T-helper 1 cell treated with Interleukin-12 subunit alpha and Interleukin-12 subunit beta and Interleukin-4 antibody, amounts not matched to agents 30 μg/mL and 1 μg/mL, for 36 hours (primary cell): ENCODE data around the gene MRPL36.
"Not testable (repeated sequence)": the region's sequence is repeated elsewhere in the genome, so short reads cannot be mapped to it uniquely, and the experiment has no call there.

Experiments
- H3K27ac Mint-ChIP-seq: one replicate; pipeline ENCODE4 v1.8.0; 2021; ENCODE audit warnings: mild to moderate bottlenecking, mixed read lengths
- H3K27me3 Mint-ChIP-seq: one replicate; pipeline ENCODE4 v1.8.0; 2021; ENCODE audit warnings: low read depth, mixed read lengths
- H3K36me3 Mint-ChIP-seq: one replicate; pipeline ENCODE4 v1.8.0; 2021; ENCODE audit warnings: low read depth, mixed read lengths
- H3K4me1 Mint-ChIP-seq: one replicate; pipeline ENCODE4 v1.8.0; 2021; ENCODE audit warnings: low read depth, mixed read lengths
- H3K4me3 Mint-ChIP-seq: one replicate; pipeline ENCODE4 v1.8.0; 2021; ENCODE audit warnings: mild to moderate bottlenecking, moderate library complexity, mixed read lengths
- H3K9me3 Mint-ChIP-seq: one replicate; pipeline ENCODE4 v1.8.0; 2021; ENCODE audit warnings: mixed read lengths

MRPL36 gene

DNA sequence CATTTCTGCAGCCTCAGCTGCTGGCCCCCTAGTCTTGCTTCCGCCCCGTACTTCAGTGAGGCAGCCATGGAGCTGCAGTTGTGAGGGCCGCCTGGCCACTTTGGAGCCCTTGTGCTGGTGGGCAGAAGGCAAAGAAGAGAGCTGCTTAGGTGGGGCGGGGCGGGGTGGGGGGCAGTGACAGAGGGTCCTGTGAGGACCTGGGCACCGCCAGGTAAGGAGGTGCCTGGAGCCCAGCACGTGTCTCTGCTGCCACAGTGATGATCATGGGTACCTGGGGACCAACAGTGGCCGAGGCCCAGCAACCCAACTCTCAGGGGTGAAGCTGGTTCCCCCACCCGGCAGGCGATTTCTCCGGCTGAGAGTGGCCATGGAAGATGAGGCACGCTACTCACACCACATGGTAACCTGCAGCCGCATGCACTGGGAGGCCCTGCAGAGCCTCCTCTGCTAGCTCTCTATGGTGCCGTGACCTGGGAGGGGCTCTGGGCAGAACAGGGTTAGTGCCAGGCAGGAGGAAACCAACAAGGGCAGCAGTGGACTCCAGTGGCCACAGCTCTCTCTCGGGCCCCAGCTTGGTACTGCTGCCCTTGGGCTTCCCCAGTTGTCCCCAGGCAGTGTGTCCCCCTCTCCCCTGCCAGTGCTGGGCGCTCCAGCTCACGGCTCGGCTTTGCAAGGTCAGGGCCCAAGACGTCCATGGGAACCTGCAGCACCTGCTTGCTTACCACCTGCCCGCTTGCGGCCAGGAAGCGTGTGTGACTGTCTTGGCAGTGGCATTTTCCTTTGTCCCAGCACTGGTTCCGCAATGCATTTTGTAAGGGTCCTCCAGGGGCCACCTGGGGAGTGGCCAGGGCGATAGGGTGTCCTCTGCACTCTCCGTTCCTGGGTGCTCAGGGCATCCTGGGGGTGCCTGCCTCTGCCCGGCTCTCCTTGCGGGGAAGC lies 25.5 kb upstream of the MRPL36 start:
- no peak overlapping the region for H3K27ac Mint-ChIP-seq

DNA sequence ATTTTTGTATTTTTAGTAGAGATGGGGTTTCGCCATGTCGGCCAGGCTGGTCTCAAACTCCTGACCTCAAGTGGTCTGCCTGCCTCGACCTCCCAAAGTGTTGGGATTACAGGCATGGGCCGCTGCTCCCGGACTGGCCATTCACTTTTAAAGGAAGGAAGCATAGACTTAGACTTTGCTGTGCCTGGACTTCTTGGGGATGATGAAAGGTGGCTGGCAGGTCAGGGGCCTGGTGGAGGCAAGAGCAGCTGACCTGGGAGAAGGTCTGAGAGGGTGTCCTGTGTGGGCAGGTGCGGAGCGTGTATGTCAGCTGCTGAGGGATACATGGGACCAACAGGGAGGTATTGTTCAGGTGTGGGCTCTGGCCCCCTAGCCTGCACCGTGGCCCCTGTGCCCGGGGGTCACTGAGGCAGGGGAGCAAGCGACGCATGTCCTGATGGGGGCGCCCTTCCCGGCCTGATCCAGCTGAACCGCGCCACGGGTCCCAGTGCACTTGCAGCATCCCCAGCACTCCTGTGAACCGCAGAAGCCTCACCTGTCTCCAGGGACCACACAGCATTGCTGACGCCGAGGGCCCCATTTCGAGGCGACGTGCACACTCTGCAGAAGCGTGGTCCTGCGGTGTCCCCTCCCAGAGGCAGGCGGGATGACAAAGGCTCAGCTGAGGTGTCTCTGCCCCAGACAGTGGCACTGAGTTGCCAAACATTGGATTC lies 24.6 kb upstream of the MRPL36 start:
- H3K36me3 Mint-ChIP-seq: peaks cover 19% of the 10 kb centered on the region

More for the DNA sequence above, 25.5 kb upstream of the MRPL36 start:
- Mint-ChIP-seq H3K9me3 (no peaks in the 10 kb centered on the region), H3K4me3 (no peak overlapping the region), H3K4me1 (no peaks in the 10 kb centered on the region), H3K36me3 (peaks cover 18% of the 10 kb centered on the region), H3K27me3 (no peaks in the 10 kb centered on the region)

DNA sequence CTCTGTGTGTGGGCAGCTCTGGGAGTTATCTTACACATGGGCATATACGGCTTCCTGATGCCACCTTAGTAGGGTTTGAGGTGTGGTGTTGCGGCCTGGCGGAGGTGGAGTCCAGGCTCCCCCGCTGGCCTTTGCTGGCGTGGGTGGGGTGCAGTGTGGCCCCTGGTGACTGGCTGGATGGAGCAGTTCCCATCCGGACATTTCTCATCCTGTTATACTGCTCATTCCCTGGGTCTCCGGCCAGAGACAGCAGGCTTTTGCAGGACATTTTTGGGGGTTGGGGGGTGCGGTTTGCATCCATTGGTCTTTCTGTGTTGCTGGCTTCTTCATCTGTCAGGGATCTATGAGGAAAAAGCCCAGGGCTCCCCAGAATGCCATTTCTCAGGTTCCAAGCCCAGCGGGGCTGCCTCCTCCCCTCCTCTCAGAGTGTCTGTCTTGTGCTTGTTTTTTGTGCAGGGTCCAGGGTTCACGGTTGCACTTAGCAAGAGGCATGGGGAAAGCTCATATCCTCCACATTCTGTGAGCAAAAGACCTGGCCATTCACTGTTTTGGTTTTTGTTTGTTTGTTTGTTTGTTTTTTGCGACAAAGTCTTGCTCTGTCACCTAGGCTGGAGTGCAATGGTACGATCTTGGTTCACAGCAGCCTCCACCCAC lies 23.9 kb upstream of the MRPL36 start:
- Mint-ChIP-seq H3K4me1 (no peaks in the 10 kb centered on the region), H3K36me3 (peaks cover 23% of the 10 kb centered on the region), H3K27ac (no peak overlapping the region), H3K27me3 (no peaks in the 10 kb centered on the region), H3K9me3 (no peaks in the 10 kb centered on the region), H3K4me3 (no peak overlapping the region)

More for the DNA sequence above, 24.6 kb upstream of the MRPL36 start:
- no peak overlapping the region for H3K4me3 Mint-ChIP-seq
- H3K27me3 Mint-ChIP-seq: no peaks in the 10 kb centered on the region
- no peak overlapping the region for H3K27ac Mint-ChIP-seq
- no peaks in the 10 kb centered on the region for H3K9me3 Mint-ChIP-seq
- no peaks in the 10 kb centered on the region for H3K4me1 Mint-ChIP-seq

DNA sequence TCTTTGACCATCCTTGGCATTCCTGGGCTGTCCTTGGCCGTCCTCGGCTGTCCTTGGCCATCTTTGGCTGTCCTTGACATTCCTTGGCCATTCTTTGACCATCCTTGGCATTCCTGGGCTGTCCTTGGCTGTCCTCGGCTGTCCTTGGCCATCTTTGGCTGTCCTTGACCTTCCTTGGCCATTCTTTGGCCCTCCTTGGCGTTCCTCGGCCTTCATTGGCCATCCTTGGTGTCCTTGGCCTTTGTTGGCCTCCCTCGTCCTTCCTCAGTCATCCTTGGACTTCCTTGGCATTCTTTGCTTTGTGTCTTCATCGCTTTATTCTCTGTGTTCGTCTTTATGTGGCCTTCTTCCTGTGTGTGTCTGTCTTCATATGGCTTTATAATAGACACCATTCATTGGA lies 22.2 kb upstream of the MRPL36 start:
- H3K36me3 Mint-ChIP-seq: peaks cover 25% of the 10 kb centered on the region
- no peak overlapping the region for H3K27ac Mint-ChIP-seq
- no peak overlapping the region for H3K4me3 Mint-ChIP-seq
- H3K9me3 Mint-ChIP-seq: no peaks in the 10 kb centered on the region
- no peaks in the 10 kb centered on the region for H3K27me3 Mint-ChIP-seq
- no peaks in the 10 kb centered on the region for H3K4me1 Mint-ChIP-seq

DNA sequence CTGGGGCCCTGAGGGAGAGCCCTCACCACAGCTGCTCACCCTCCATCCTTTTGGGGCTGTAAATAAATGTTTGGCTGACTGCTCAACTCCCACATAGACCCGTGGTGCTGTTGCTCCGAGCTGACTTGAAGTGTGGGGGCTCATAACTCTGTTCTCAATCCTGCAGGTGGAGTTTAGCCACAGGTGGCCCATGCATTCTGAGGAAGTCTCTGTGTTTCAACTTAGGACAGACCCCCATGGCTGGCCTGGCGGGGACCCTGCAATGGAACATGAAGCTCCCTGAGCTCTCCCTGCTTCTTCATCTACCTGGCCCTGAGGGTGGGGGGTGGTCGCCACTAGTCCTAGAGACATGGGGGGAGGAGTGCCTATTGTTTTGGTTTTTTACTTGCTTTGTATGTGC lies 21.3 kb upstream of the MRPL36 start:
- Mint-ChIP-seq H3K27ac (no peak overlapping the region), H3K36me3 (peaks cover 29% of the 10 kb centered on the region), H3K4me3 (no peak overlapping the region), H3K9me3 (no peaks in the 10 kb centered on the region), H3K27me3 (no peaks in the 10 kb centered on the region), H3K4me1 (no peaks in the 10 kb centered on the region)

DNA sequence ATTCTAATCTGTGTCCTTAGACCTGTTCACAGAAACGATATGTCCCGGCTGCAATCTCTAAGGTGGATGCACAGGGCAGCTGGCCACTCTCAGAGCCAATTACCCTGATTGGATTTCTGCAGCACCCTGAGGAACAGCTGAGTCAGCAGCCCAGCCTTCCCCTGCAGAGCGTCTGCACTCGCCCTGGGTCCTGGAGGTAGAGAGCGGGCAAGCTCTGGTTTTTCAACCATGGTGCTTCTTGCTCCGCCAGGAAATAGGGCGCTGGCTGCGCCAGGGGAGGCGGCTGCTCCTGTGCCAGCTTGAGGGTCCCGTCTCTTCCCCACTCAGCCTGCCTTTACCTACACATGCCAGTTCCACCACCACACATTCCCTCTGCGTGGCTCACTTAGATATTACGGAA lies 20.7 kb upstream of the MRPL36 start:
- Mint-ChIP-seq H3K4me1 (no peaks in the 10 kb centered on the region), H3K4me3 (no peak overlapping the region), H3K9me3 (no peaks in the 10 kb centered on the region), H3K27me3 (no peaks in the 10 kb centered on the region), H3K27ac (no peak overlapping the region), H3K36me3 (peaks cover 29% of the 10 kb centered on the region)

DNA sequence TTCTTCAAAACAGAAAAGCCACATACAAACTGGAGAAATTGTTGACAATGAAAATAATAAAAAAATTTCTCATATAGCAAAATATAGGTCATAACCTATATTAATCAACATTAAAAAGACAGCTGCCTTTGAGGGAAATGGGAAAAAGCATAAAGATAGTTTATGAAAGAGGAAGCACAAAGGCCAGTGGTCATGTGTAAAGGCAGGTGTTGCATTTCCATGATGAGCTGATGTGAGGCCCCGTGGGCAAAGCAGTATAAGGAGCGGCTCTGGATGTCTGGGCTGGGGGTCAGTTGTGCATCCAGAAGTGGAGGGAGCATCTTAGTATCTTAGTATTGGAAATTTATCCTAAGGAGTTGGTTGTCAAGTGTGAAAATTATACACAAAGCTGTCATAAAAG lies 19.8 kb upstream of the MRPL36 start:
- Mint-ChIP-seq H3K9me3 (no peaks in the 10 kb centered on the region), H3K27ac (no peak overlapping the region), H3K27me3 (no peaks in the 10 kb centered on the region), H3K36me3 (peaks cover 34% of the 10 kb centered on the region), H3K4me1 (no peaks in the 10 kb centered on the region), H3K4me3 (no peak overlapping the region)

DNA sequence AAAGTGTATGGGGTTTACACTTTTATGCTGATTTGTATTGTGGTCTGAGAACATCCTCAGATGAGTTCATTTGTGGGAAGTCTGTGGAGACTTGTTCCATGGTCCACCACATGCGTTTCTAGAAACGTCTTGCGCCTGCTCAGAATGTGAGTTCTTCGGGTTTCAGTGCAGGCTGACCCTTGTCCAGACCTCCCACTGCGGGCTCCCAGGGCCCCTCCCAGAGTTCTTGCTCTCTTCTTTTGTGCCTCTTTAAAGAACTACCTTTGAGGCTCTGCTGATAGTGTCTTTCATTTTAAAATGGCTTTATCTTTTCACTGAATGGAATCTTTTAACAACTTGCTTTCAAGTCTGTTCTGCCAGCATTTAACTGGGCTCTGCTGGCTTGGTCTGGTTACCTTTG lies 19.1 kb upstream of the MRPL36 start:
- Mint-ChIP-seq H3K27ac (no peak overlapping the region), H3K36me3 (peaks cover 41% of the 10 kb centered on the region), H3K4me3 (no peak overlapping the region), H3K9me3 (no peaks in the 10 kb centered on the region), H3K27me3 (no peaks in the 10 kb centered on the region), H3K4me1 (no peaks in the 10 kb centered on the region)

DNA sequence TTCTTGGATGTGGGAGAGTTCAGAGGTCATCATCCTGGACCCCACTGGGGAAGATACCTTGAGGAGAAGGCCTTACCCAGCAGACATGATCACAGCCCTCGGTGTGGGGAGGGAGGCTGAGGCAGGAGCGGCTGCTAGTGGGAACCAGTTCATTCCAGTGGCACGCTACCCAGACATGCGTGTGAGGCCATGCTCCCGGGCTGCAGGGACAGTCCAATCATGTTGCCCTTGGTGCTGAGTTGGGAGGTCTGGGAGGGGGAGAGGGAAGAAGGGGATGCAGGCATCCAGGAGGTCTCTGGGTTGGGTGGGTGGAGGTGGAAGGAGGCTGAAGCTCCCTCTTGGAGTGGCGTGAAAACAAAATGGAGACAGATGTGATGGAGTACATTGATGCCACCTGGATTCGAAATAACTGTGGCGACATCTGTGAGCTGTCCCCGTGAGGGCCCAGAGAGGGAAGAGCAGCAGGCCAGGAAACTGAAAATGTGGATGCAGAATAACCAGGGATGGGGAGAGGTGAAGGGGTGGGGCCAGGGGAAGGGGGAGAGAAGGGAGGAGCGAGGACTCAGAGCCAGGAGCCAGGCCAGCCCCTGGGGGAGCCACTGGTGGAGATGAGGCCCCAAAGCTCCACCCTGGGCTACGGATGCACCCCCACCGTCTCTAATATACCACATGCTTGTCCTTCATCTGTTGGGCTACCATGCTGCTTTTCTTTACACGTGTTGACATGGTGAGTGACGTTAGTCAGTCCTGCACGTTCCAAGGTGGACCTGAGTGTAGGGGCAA lies 17.8 kb upstream of the MRPL36 start:
- Mint-ChIP-seq H3K27me3 (no peaks in the 10 kb centered on the region), H3K4me1 (no peaks in the 10 kb centered on the region), H3K9me3 (no peaks in the 10 kb centered on the region), H3K36me3 (peaks cover 39% of the 10 kb centered on the region), H3K27ac (no peak overlapping the region), H3K4me3 (no peak overlapping the region)

DNA sequence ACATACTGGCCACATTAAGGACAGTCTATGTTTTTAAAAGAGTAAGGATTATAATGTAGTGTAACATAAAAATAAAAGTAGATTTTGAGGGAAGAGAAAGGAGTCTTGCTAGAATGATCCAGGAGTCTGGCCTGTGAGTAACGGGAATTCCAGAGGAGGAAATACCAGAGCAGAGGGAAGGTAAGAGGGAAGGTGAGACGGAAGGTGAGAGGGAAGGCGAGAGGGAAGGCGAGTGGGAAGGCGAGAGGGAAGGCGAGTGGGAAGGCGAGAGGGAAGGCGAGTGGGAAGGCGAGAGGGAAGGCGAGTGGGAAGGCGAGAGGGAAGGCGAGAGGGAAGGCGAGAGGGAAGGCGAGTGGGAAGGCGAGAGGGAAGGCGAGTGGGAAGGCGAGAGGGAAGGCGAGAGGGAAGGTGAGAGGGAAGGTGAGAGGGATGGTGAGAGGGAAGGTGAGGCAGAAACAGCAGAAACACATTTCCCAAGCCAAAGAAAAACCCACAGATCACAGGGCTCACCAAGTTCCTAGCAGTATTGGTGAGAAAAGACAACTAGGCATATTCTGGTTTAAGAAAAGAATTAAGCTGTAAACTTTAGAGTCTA lies 17.0 kb upstream of the MRPL36 start:
- not testable (repeated sequence) for H3K4me1 Mint-ChIP-seq, H3K27me3 Mint-ChIP-seq, H3K9me3 Mint-ChIP-seq, H3K27ac Mint-ChIP-seq, H3K4me3 Mint-ChIP-seq
- peaks cover 40% of the 10 kb centered on the region for H3K36me3 Mint-ChIP-seq

DNA sequence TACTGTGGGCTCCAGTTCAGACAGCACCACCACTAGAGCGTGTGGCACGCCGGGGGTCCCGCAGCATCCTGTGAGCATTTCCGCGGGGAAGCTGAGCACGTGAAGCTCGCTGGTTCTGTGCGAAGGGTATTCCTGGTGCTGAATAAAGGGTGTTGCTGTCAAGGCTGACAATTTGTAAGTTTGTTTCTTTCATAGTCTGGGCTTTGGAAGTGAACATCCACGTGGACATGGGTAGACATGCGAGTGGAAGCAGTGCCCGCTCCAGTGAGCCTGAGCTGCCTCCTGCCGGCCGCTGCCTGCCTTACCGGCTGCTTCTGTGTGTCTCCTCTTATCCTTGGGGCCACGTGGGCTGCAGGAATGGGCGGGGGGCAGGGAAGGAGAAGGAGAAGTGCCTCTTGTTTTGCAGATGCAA lies 16.2 kb upstream of the MRPL36 start:
- Mint-ChIP-seq H3K9me3 (no peaks in the 10 kb centered on the region), H3K36me3 (peaks cover 36% of the 10 kb centered on the region), H3K4me1 (peaks cover under 1% of the 10 kb centered on the region), H3K4me3 (no peak overlapping the region), H3K27ac (no peak overlapping the region), H3K27me3 (no peaks in the 10 kb centered on the region)

DNA sequence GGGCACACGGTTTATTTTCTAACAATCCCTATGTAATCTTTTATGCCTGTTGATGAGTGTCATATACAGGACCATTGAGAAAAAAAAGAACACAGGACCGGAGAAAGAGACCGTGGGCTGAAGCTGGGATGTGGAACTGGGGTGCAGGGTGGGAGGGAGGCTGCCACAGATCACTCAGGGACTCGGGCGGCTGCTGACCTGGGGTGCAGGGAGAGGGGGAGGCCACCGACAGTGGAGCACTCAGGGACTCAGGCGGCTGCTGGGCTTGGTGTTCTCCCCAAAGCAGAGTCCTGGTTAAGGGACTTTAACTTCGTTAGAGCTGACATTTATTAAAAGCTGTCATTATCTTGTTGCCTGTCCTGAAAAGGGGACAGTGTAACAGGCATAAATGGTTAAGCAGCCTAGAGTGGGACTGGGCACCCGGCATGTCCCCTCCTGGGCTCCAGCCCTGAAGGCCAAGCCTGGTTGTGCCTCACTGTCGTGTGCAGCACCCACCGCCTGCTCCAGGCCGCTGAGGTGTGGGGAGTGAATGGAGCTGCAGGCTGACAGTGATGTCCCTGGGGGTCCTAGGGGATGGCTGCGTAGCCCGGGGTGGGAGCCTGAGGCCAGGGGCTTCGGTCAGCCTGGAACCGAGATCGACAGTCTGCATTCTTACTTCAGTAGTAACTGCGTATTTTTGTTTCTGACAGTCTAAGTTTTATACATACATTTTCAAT lies 15.6 kb upstream of the MRPL36 start:
- H3K9me3 Mint-ChIP-seq: no peaks in the 10 kb centered on the region
- H3K27ac Mint-ChIP-seq: no peak overlapping the region

DNA sequence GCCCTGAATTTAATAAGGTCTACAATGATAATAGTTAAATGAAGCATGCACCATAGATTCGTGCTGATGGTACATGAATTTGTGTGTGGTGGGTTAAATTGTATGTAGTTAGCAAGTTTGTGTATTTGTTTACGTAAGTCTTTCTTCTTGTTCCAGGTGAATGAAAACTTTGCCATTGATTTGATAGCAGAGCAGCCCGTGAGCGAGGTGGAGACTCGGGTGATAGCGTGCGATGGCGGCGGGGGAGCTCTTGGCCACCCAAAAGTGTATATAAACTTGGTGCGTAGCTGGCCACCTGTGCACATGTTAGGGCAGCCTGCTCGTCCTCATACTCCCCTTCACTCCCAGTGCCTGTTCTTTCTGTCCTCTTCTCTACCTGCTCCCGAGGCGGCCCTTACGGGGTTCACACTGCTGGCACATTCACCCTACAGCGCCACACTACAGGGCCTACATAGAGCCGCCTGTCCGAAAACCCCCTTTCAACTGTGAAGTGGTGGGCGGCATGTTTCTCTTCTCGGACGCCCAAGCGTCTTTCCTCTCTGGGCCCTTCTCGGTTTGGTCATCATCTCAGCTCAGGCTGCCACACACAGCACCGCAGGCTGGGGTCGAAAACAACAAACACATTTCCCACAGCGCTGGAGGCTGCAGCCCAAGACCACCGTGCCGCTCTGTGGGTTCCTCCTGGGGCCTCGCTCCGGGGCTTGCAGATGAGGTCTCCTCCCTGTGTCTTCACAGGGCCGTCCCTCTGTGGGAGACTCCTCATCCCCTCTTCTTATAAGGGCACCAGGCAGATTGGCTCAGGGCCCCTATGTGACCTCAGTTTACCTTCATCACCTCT lies 14.8 kb upstream of the MRPL36 start:
- H3K27me3 Mint-ChIP-seq: no peaks in the 10 kb centered on the region
- no peak overlapping the region for H3K4me3 Mint-ChIP-seq
- no peak overlapping the region for H3K27ac Mint-ChIP-seq
- H3K9me3 Mint-ChIP-seq: no peaks in the 10 kb centered on the region
- peaks cover 32% of the 10 kb centered on the region for H3K36me3 Mint-ChIP-seq
- H3K4me1 Mint-ChIP-seq: peaks cover 2% of the 10 kb centered on the region

More for the DNA sequence above, 15.6 kb upstream of the MRPL36 start:
- H3K36me3 Mint-ChIP-seq: peaks cover 32% of the 10 kb centered on the region
- H3K27me3 Mint-ChIP-seq: no peaks in the 10 kb centered on the region
- no peak overlapping the region for H3K4me3 Mint-ChIP-seq
- H3K4me1 Mint-ChIP-seq: peaks cover 2% of the 10 kb centered on the region
